RWPE1 (cell line): Measurements from ENCODE around the gene SEMA5B.
A peak's percentile ranks its signal among the peaks of the same experiment; 100 is the strongest.

ENCODE experiments used
- CTCF ChIA-PET: fragments of 350-600 bp; sonication (Branson Sonifier 250); formaldehyde crosslinking; extraction: SDS; loops from one replicate; lab custom pipeline; 2021; lab: Yijun Ruan, JAX
- POLR2A ChIA-PET: fragments of 400-600 bp; formaldehyde crosslinking; extraction: SDS; loops from one replicate; lab custom pipeline; 2020; ENCODE audit warnings: antibody characterized with exemption; ENCODE audit not compliant: low non-redundant PET; lab: Yijun Ruan, JAX
- DNase-seq: peaks from one replicate; pipeline ENCODE4 v3.0.0; 2012; ENCODE audit warnings: low spot score
- H3K27ac ChIP-seq: fragments of 450-650 bp; 2 replicates; pipeline ENCODE4 v1.5.1; 2017
- TF ChIP-seq, protein P1 (sequence below): fragments of 450-650 bp; conservative IDR thresholded peaks from 2 replicates; pipeline ENCODE4 v1.5.1; 2017; ENCODE audit warnings: low read depth, mild to moderate bottlenecking

SEMA5B gene

DNA sequence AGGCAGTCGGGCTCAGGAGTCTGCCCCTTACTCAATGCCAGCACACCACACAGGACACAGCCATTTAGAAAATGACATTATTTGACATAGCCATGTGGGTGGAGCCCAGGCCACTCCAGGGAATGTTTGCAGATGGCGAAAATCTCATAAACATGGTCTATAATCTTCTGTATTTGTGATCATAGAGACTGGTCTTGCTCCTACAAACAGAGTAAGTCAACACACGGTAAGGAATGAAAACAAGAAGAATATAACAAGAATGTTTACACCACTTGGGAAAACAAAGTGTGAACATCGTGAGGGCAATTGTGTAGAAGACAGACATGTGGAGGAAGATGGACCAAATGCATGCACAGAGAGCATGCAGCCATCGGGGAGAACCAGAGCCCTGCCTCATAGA is 68.2 kb downstream of the SEMA5B start:
- TF ChIP-seq, protein P1, sequence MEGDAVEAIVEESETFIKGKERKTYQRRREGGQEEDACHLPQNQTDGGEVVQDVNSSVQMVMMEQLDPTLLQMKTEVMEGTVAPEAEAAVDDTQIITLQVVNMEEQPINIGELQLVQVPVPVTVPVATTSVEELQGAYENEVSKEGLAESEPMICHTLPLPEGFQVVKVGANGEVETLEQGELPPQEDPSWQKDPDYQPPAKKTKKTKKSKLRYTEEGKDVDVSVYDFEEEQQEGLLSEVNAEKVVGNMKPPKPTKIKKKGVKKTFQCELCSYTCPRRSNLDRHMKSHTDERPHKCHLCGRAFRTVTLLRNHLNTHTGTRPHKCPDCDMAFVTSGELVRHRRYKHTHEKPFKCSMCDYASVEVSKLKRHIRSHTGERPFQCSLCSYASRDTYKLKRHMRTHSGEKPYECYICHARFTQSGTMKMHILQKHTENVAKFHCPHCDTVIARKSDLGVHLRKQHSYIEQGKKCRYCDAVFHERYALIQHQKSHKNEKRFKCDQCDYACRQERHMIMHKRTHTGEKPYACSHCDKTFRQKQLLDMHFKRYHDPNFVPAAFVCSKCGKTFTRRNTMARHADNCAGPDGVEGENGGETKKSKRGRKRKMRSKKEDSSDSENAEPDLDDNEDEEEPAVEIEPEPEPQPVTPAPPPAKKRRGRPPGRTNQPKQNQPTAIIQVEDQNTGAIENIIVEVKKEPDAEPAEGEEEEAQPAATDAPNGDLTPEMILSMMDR: no peak
- ChIA-PET POLR2A (no interaction called here), CTCF (no interaction called here)
- no peak overlapping the region for H3K27ac ChIP-seq
- DNase-seq: no peak

DNA sequence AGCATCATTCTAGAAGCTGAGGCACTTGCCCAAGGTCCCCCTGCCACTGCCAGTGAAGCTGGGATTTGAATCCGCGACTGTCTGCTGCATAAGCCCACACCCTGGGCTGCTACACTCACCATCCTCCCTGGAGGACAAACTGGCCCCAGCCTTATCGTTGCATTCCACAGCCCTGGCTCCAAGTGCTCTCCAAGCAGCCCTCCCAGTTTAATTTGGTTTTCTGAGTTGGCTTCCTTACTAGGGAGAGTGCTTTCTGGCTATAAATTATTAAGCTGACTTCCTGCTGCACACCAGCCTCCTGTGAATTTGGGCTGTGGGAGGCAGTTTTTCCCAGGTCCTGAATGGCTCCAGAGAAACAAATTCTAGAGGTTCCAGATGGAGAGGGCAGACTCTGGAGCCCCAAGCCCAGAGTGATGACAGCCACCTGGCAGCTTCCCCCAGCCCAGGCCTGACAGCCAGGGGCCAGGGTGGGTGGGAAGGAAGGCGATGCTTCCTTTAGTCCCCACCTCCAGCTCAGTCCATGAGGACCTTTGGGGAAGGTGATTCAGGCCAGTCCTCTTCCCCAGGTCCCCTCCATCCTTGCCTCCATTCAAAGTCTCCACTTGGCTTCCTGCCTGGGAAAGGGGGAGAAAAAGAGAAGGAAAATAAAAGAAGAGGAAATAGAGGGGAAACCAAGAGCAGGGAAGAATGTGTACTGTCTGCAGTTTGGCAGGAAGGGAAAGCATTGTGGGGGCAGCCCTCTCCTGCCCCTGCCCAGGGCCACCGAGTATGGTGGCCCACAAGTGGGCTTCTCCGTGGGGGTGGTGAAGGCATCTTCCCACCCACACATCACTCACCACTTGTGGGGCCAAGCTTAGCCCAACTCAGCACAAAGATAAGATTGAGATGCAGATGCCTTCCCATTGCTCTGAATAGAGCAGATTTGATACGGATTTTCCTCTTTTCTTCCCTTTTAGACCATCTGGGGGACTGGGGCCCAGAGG is 69.6 kb downstream of the SEMA5B start:
- POLR2A ChIA-PET: no interaction called here
- no peak for DNase-seq
- TF ChIP-seq, protein P1: no peak
- CTCF ChIA-PET: no interaction called here
- no peak overlapping the region for H3K27ac ChIP-seq

DNA sequence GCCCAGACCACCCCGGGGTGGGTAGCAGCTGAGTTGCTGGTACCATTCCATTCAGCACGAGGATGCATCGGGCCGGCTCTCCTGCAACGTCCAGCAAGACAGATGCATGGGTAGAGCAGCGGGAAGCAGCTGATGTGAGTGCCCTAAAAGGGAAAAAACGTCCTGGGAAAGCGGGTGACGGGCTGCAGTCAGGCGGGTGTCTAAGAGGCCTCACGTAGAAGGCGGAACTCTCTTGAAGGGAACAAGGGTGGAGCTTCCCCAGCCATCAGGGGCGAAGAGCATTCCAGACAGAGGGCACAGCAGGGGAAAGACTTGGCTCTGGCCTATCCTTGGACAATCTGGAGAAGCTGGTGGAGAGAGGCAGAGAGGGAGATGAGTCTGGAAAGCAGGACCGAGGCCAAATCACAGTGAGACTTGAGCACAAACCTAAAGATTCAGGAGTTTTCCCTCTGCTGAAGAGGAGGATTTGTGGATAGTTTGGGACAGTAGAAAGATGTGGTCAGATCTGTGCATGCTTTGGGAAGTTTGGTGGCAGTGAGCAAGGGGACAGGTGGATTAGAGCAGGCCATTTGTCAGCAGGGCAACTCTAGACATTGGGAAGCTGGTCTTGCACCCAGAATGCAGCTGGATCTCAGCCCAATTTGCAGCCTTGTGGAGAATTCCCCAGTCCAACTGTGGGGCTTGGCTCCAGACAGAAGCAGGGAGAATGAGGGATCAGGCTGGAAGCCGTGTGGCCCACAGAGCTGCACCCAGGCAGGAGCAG is 70.7 kb downstream of the SEMA5B start:
- CTCF ChIA-PET: interaction anchor here (1.1 kb wide), 1 partner anchor 15 kb away, joined by 3 read pairs; no protein-coding TSS in a partner anchor
- POLR2A ChIA-PET: no interaction called here
- no peak overlapping the region for H3K27ac ChIP-seq

DNA sequence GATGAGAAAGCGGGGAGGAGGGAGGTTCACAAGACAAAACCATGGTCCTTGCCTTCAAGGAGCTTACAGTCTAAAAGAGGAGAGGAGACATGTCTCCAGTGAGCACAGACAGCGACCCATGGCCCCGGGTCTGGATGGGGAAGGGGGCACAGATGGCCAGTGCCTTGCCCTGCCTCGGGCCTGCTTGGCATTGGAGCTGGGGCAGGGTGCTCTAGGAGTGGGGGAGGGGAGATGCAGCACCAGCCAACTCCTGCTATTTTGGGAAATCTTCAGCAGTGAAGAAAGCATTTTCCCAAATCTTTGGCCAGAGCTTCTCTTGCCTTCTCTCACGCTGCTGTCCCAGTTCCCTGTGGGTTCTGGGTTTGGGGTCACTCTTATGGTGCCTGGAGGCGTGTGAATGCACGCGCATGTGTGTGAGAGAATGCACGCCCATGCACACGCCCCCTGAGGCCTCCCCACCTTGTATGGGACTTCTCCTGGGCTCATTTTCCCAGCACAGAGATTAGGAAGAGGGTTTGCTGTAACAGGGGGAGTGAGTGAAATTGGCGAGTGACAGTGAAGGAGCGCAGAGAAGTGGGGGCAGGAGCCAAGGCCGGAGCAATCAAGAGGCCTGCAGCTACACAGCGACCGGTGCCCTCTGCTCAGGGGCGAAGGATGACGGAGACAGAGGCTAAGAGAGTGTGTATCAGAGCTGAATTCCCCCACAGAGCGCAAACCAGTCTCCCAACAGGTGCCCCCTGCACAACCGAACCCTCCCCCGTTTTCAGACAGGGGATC is 71.5 kb downstream of the SEMA5B start:
- no peak for DNase-seq
- ChIA-PET POLR2A (no interaction called here), CTCF (interaction anchor here (1.1 kb wide), 1 partner anchor 14 kb away, joined by 3 read pairs; no protein-coding TSS in a partner anchor)
- TF ChIP-seq, protein P1: no peak
- H3K27ac ChIP-seq: no peak overlapping the region

More for the DNA sequence above, 70.7 kb downstream of the SEMA5B start:
- TF ChIP-seq, protein P1: no peak
- no peak for DNase-seq

DNA sequence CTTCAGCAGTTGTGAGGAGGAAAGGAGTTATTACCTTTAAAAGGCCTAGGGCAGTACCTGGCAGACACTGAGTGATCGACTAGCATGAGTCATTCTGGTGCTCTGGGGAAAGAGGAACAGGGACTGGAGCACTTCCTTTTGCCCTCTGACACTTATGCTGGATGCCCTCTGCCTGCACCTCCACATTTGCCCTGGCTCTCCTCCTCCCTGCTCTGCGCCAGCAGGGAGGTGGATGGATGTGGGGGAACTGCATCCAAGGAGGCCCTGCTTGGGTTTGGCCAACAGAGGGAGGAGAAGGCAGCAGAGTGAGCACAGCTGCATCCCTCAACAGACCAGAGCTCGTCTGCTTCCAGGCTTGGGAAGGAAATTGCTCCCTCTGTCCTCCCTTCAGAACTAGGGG is 75.0 kb downstream of the SEMA5B start:
- POLR2A ChIA-PET: no interaction called here
- H3K27ac ChIP-seq: no peak overlapping the region
- CTCF ChIA-PET: no interaction called here
- DNase-seq: peak; percentile 87
- TF ChIP-seq, protein P1: no peak

DNA sequence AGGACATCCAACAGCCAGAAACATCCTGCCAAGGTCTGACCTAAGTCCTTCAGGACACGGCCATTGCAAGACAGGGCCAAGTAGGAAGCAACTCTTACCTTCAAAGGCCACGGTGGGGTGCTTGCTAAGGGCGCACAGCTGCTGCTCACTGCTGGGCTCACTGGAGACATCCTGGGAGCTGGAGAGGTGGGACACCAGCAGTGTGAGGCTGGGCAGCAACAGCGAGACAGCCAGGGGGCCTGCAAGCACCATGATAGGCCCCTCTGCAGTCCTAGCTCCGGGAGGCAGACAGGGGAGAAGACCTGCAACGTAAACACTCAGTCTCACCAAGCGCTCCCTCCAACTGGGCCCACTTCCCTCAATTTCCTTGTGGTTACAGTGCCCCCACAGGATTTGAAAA is 79.2 kb downstream of the SEMA5B start:
- ChIA-PET CTCF (no interaction called here), POLR2A (no interaction called here)
- TF ChIP-seq, protein P1: no peak
- H3K27ac ChIP-seq: no peak overlapping the region
- DNase-seq: no peak
